GM12891 (cell line): ENCODE results near the gene SLC25A12. TPM values are rescaled to one million over a fixed set of nuclear protein-coding genes. Genes with fewer than 3 reads are reported as not detected.

Experiments used
- DNase-seq: peaks from one replicate; pipeline ENCODE4 v3.0.0; 2011; ENCODE audit warnings: low spot score; ENCODE audit not compliant: insufficient read length
- FAIRE-seq: peaks from 2 replicates; lab custom pipeline; 2011; peaks lifted over from hg19 to GRCh38; lab: Jason Lieb, UNC
- PAX5 ChIP-seq: IDR thresholded peaks from 2 replicates; pipeline ENCODE4 v1.6.1; 2011; ENCODE audit warnings: low read length, moderate library complexity, mild to moderate bottlenecking; ENCODE audit not compliant: insufficient read depth, severe bottlenecking
- POLR2A ChIP-seq: IDR thresholded peaks from 2 replicates; pipeline ENCODE4 v1.6.1; 2011; ENCODE audit warnings: low read depth, low read length, control low read depth
- POLR2AphosphoS5 ChIP-seq: IDR thresholded peaks from 2 replicates; pipeline ENCODE4 v1.6.1; 2011; ENCODE audit warnings: low read depth, low read length, control low read depth
- POU2F2 ChIP-seq: IDR thresholded peaks from 2 replicates; pipeline ENCODE4 v1.6.1; 2011; ENCODE audit warnings: low read depth, mild to moderate bottlenecking, control low read depth, low read length, moderate library complexity
- SPI1 ChIP-seq: IDR thresholded peaks from 2 replicates; pipeline ENCODE4 v1.6.1; 2011; ENCODE audit warnings: low read depth, low read length, control low read depth
- TAF1 ChIP-seq: IDR thresholded peaks from 2 replicates; pipeline ENCODE4 v1.6.1; 2011; ENCODE audit warnings: low read depth, low read length, control low read depth
- polyA plus RNA-seq: library from polyadenylated mRNA; unstranded; fragments of >200 nt; gene quantifications from one replicate; pipeline ENCODE4 v1.2.1, GENCODE V29; 2012; ENCODE audit warnings: low read depth, missing spikeins, inconsistent platforms; ENCODE audit not compliant: missing spikeins

Gene SLC25A12, protein sequence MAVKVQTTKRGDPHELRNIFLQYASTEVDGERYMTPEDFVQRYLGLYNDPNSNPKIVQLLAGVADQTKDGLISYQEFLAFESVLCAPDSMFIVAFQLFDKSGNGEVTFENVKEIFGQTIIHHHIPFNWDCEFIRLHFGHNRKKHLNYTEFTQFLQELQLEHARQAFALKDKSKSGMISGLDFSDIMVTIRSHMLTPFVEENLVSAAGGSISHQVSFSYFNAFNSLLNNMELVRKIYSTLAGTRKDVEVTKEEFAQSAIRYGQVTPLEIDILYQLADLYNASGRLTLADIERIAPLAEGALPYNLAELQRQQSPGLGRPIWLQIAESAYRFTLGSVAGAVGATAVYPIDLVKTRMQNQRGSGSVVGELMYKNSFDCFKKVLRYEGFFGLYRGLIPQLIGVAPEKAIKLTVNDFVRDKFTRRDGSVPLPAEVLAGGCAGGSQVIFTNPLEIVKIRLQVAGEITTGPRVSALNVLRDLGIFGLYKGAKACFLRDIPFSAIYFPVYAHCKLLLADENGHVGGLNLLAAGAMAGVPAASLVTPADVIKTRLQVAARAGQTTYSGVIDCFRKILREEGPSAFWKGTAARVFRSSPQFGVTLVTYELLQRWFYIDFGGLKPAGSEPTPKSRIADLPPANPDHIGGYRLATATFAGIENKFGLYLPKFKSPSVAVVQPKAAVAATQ
- 17.4 TPM for polyA plus RNA-seq

DNA sequence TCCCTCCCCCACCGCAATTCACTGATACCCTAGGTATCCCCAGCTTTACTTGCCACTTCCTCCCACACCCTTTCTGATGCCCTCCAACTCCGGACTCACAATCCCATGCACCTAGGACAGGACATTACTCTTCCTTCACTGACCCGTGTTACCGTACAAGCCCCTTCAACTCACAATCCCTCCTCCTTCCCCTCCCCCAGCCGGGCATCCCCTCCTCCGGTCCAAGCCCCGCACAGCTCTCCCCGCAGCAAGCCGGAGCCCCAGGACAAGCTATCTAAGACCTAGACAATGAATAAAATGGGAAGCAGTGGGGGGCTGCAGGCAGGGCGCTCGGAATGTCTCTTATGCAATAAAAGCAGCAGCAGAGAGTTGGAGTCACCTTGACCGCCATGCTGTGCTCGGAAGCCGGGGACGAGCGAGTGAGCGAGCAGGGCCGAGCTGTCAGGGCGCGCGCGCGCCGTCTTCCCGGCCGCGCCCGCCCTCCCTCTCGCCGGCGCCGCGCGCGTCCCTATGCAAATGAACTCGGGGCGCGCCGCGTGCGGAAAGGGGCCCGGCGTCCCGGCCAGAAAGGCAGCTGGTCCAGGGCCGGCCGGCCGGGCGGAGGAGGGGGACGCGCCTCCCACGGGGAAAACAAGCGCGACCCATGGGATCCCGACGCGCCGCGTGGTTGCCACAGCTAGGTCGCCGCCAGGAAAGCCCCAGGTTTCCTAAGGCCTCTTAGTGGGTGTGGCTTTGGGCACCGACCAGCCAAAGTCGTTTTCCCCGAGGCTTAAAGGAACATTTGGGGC, at the start of gene SLC25A12:
SLC25A12 (minus strand) TSS at position 421 of the 788 bp plus-strand sequence; CDS start at position 391, 30 bp downstream.
- DNase-seq (peak; percentile 91), FAIRE-seq (peak; percentile 97)
- TF ChIP-seq SPI1 (peak; percentile 59; the same call in 1 of the 2 replicates), POLR2AphosphoS5 (peak; percentile 62; the same call in 1 of the 2 replicates), PAX5 (no peak), POU2F2 (peak; percentile 96), TAF1 (peak; percentile 80), POLR2A (peak; percentile 81)

DNA sequence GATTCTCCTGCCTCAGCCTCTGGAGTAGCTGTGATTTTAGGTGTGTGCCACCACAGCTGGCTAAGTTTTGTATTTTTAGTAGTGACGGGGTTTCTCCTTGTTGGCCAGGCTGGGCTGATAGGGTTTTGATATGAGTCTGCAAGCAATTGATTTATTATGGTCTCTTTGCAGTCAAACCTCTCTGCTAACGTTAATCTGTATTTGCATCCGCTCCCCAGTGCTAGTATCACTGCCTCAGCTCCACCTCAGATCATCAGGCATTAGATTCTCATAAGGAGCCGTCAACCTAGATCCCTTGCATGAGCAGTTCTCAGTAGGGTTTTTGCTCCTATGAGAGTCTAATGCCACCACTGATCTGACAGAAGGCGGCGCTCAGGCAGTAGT, 47.3 kb upstream of the SLC25A12 start:
- TF ChIP-seq PAX5 (no peak), POLR2A (no peak), TAF1 (no peak), POU2F2 (no peak), POLR2AphosphoS5 (no peak), SPI1 (no peak)
- DNase-seq (no peak), FAIRE-seq (no peak)

DNA sequence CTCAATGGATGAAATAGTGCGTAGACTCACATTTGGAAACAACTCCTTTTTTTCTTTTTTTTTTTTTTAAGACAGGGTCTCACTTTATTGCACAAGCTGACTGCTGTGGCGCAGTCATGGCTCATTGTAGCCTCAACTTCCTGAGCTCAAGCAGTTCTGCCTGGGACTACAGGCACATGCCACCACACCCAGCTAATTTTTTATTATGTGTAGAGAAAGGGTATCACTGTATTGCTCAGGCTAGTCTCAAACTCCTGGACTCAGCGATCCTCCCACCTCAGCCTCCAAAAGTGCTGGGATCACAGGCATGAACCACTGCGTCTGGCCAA, 45.7 kb upstream of the SLC25A12 start:
- FAIRE-seq (no peak), DNase-seq (no peak)
- no peak for TF ChIP-seq PAX5
- no peak for TF ChIP-seq SPI1
- no peak for TF ChIP-seq TAF1
- no peak for TF ChIP-seq POLR2AphosphoS5

DNA sequence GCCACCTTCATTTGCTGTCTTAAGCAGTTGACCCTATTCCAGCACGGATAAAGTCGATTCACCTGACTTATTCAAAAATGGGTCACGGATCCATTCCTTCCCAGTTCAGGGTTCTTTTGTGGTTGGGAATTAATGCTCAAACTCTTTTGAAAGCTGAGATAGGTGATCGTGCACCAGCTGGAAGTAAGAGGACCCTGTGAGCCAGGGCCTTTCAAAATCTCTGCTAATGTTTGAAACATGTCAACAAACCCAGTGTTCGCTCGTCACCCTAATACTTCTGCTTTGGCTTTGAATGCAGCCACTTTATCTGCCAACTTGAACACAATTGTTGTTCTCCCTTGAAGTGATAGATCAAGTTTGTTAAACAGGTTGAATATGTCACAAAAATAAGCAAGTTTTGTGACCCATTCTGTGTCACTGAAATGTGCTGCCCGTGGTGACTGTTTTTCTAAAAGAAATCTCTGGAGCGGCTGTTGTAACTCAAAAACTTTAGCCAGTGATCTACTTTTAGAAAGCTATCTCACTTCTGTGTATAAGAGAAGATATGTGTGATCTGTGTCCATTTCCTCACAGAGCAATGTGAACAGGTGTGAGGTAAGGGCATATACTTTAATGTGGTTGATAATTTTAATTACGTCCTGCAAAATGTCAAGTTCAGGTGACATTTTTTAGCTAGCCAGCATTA, 45.2 kb upstream of the SLC25A12 start:
- TF ChIP-seq POU2F2 (no peak), SPI1 (no peak), POLR2AphosphoS5 (no peak), TAF1 (no peak), PAX5 (no peak), POLR2A (no peak)
- DNase-seq (no peak), FAIRE-seq (no peak)

DNA sequence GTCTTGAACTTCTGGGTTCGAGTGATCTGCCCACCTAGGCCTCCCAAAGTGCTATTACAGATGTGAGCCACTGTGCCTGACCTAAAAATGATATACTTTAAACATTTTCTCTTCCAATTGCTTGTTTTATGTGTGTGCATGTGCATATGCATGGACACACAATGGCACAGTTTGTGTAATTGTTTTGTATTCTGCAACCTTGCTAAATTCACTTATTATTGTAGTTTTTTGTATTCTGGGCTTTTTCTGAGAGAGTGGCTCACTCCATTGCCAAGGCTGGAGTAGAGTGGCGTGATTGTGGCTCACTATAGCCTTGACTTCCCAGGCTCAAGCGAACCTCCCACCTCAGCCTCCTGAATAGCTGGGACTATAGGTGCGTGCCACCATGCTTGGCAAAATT, 36.3 kb upstream of the SLC25A12 start:
- no peak for TF ChIP-seq PAX5
- DNase-seq = no peak
- no peak for FAIRE-seq

DNA sequence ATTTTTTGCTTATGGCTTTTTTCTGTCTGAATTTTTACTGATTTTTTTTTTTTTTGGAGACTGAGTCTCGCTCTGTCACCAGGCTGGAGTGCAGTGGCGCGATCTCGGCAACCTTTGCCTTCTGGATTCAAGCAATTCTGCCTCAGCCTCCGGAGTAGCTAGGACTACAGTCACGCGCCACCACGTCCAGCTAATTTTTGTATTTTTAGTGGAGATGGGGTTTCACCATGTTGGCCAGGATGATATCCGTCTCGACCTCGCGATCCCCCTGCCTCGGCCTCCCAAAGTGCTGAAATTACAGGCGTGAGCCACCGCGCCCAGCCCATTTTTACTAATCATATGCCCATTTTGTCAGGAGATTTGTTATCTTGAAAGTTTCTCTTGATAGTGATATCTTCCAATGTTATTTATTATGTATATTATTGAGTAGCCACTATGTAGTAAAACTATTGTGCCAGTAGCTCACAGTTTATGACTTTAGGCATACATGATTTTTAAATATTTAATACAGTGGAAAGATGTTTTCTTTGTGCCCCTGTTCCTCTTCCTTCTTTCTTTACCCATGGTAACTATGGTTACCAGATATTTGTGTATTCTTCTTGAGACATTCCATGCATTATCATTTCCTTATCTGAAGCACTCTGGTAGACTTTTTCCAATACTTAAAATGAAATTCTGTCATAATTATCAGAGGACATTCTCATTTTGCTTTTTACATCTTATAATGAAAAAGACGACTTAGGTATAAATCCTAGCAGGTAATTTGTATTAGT, 30.3 kb upstream of the SLC25A12 start:
- TF ChIP-seq POU2F2 (no peak), PAX5 (no peak), POLR2A (no peak), POLR2AphosphoS5 (no peak), TAF1 (no peak), SPI1 (no peak)
- FAIRE-seq (no peak), DNase-seq (no peak)

DNA sequence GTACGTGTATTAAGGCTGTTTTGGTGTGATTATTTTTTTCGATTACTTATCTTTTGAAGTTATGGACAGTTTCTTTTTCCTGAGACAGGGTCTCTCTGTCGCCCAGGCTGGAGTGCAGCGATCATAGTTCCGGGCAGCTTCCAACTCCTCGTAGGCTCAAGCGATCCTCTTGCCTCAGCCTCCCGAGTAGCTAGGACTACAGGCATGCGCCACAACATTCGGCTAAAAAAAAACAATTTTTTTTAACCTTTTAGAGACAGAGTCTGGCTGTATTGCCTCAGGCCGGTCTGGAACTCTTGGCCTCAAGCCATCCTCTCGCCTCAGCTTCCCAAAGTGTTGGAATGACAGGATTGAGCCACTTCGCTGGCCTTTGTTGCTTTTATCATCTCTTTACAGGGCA, 29.2 kb upstream of the SLC25A12 start:
- DNase-seq = no peak
- TF ChIP-seq POLR2A = no peak
- no peak for TF ChIP-seq SPI1
- TF ChIP-seq PAX5 = no peak
- TF ChIP-seq POU2F2 = no peak
- TF ChIP-seq TAF1 = no peak
- TF ChIP-seq POLR2AphosphoS5 = no peak
- no peak for FAIRE-seq
